ENCODE data around the gene PRR5L. TPM values are rescaled to one million over a fixed set of nuclear protein-coding genes. Genes with fewer than 3 reads are reported as not detected.

The PRR5L gene
- total RNA-seq, 8 experiments from 2014 or later = 0.63 to 21.8 (median 4.2) TPM

Other genes with a start within 250 kb of the PRR5L start
- gene COMMD9, start 6.9 kb upstream of the PRR5L start, total RNA-seq = 10 to 100 TPM; 26.4 to 66.8 (median 43.7) TPM
- 10 to 100 TPM in 3 of 8 experiments, 1 to 10 TPM in 5; 5.8 to 14.7 (median 8.9) TPM for gene TRAF6, start 214.0 kb downstream of the PRR5L start, total RNA-seq

All from motor neuron (in vitro differentiated cells).